ENCODE data around the gene GDA.

The GDA gene

DNA sequence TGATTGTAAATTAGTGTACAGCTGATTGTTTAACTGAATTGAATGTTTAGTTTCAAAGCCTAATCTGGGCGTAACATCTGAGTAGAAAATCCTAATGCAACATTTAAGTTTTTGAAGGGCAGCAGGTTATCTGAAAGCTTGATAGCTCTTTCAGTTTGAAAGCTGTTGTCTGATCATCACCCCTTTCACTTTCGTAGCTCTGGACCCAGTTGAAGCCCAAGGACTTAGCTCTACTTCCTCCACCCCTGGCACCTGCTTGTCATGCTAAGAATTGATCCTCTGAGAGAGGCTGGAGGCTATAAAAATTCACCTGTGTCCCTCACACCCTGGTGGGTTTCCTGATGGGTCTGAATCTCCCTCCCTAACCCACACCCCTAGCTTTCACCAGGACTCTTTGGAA is 129.7 kb downstream of the GDA start:
- TF ChIP-seq, protein P1, sequence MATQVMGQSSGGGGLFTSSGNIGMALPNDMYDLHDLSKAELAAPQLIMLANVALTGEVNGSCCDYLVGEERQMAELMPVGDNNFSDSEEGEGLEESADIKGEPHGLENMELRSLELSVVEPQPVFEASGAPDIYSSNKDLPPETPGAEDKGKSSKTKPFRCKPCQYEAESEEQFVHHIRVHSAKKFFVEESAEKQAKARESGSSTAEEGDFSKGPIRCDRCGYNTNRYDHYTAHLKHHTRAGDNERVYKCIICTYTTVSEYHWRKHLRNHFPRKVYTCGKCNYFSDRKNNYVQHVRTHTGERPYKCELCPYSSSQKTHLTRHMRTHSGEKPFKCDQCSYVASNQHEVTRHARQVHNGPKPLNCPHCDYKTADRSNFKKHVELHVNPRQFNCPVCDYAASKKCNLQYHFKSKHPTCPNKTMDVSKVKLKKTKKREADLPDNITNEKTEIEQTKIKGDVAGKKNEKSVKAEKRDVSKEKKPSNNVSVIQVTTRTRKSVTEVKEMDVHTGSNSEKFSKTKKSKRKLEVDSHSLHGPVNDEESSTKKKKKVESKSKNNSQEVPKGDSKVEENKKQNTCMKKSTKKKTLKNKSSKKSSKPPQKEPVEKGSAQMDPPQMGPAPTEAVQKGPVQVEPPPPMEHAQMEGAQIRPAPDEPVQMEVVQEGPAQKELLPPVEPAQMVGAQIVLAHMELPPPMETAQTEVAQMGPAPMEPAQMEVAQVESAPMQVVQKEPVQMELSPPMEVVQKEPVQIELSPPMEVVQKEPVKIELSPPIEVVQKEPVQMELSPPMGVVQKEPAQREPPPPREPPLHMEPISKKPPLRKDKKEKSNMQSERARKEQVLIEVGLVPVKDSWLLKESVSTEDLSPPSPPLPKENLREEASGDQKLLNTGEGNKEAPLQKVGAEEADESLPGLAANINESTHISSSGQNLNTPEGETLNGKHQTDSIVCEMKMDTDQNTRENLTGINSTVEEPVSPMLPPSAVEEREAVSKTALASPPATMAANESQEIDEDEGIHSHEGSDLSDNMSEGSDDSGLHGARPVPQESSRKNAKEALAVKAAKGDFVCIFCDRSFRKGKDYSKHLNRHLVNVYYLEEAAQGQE (IDR thresholded peaks at IDR 0.05; ENCODE audit: insufficient read depth in 1 of 2, low read depth in 2 of 2, low read length in 2 of 2) = no peak
- TF ChIP-seq FOXP2 (optimal IDR thresholded peaks at IDR 0.05; ENCODE audit: borderline replicate concordance, extremely low read depth, extremely low read length, insufficient read depth) (no peak), POLR2AphosphoS5 (IDR thresholded peaks at IDR 0.05; ENCODE audit: low read depth, low read length) (no peak), TAF1 (IDR thresholded peaks at IDR 0.05; ENCODE audit: borderline replicate concordance, insufficient read depth, low read length) (no peak), SIN3A (IDR thresholded peaks at IDR 0.05; ENCODE audit: borderline replicate concordance, insufficient read depth, low read length) (no peak)

DNA sequence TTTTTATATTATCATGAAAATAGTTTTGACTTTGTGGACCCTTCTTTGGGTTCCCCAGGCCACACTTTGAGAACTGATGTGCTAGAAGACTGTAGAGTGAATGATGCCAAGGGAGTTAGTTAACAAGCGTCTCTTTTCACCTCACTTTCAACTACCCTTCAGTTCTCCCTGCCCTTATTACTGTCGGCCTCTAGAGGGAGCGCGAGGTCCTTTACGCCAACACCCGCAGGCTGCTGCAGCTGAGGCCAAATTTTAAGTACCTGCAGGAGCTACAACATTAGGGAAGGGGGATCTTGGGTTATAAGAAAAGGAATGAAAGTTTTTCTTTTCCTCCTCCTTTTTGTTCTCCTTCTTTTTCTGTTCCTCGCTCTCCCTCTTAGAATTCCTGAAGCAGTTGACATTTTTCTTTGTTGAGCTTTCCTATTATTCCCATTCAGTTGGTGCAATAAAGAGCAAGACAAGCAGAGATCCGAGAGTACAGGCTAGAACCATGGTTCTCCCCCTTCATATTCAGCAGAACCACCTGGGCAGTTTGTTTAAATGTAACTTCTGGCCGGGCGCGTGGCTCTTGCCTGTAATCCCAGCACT is 131.8 kb downstream of the GDA start:
- TF ChIP-seq, protein P1 (IDR thresholded peaks at IDR 0.05; ENCODE audit: insufficient read depth in 1 of 2, low read depth in 2 of 2, low read length in 2 of 2) = no peak
- TF ChIP-seq SIN3A (IDR thresholded peaks at IDR 0.05; ENCODE audit: borderline replicate concordance, insufficient read depth, low read length) (no peak), POLR2AphosphoS5 (IDR thresholded peaks at IDR 0.05; ENCODE audit: low read depth, low read length) (no peak), FOXP2 (optimal IDR thresholded peaks at IDR 0.05; ENCODE audit: borderline replicate concordance, extremely low read depth, extremely low read length, insufficient read depth) (no peak), TAF1 (IDR thresholded peaks at IDR 0.05; ENCODE audit: borderline replicate concordance, insufficient read depth, low read length) (no peak)

DNA sequence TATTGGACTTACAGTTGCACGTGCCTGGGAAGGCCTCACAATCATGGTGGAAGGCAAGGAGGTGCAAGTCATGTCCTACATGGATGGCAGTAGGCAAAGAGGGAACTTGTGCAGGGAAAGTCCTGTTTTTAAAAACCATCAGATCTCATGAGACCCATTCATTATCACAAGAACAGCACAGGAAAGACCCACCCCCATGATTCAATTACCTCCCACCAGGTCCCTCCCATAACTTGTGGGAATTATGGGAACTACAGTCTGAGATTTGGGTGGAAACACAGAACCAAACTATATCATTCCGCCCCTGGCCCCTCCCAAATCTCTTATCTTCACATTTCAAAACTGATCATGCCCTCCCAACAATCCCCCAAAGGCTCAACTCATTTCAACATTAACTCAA is 140.2 kb downstream of the GDA start:
- TF ChIP-seq FOXP2 (optimal IDR thresholded peaks at IDR 0.05; ENCODE audit: borderline replicate concordance, extremely low read depth, extremely low read length, insufficient read depth) = no peak
- no peak for TF ChIP-seq POLR2AphosphoS5 (IDR thresholded peaks at IDR 0.05; ENCODE audit: low read depth, low read length)
- TF ChIP-seq TAF1 (IDR thresholded peaks at IDR 0.05; ENCODE audit: borderline replicate concordance, insufficient read depth, low read length) = no peak
- TF ChIP-seq, protein P1 (IDR thresholded peaks at IDR 0.05; ENCODE audit: insufficient read depth in 1 of 2, low read depth in 2 of 2, low read length in 2 of 2) = no peak
- TF ChIP-seq SIN3A (IDR thresholded peaks at IDR 0.05; ENCODE audit: borderline replicate concordance, insufficient read depth, low read length) = no peak

DNA sequence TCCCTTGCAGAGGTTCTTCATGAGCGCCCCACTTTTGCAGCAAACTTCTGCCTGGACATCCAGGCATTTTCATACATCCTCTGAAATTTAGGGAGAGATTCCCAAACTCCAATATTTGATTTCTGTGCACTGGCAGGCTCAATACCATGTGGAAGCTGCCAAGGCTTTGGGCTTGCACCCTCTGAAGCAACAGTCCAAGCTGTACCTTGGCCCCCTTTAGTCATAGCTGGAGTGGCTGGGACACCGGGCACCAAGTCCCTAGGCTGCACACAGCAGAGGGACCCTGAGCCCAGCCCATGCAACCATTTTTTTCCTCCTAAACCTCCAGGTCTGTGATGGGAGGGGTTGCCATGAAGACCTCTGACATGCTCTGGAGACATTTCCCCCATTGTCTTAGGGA is 141.1 kb downstream of the GDA start:
- TF ChIP-seq FOXP2 (optimal IDR thresholded peaks at IDR 0.05; ENCODE audit: borderline replicate concordance, extremely low read depth, extremely low read length, insufficient read depth) = no peak

DNA sequence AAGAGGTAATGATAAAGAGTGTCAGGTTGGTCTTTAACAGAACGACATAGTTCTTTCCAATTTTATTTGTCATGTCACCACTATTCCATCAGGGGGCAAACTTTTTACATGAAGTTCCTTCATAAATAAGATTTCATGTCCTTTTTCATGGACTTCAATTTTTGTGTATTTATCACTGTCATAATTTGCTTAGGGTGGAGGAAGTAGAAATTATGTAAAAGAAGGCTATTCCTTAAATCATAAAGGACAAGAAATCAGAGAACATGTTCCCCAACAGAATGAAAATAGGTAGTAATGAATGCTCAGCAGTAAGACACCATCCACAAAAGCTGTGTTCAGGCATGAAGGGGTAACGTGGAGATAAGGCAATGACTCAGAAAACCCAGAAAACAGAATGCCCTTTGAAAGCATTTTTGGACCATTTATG is 143.0 kb downstream of the GDA start:
- TF ChIP-seq TAF1 (IDR thresholded peaks at IDR 0.05; ENCODE audit: borderline replicate concordance, insufficient read depth, low read length) (no peak), FOXP2 (optimal IDR thresholded peaks at IDR 0.05; ENCODE audit: borderline replicate concordance, extremely low read depth, extremely low read length, insufficient read depth) (no peak), POLR2AphosphoS5 (IDR thresholded peaks at IDR 0.05; ENCODE audit: low read depth, low read length) (no peak), SIN3A (IDR thresholded peaks at IDR 0.05; ENCODE audit: borderline replicate concordance, insufficient read depth, low read length) (no peak)
- TF ChIP-seq, protein P1 (IDR thresholded peaks at IDR 0.05; ENCODE audit: insufficient read depth in 1 of 2, low read depth in 2 of 2, low read length in 2 of 2) = no peak

Measured in PFSK-1 (cell line).